ENCODE measurements around the gene ADCY1. TPM values are rescaled to one million over a fixed set of nuclear protein-coding genes. Genes with fewer than 3 reads are reported as not detected.

Gene ADCY1
- polyA plus RNA-seq, 1 donor (not counting 4 experiments of a cell fraction or from before 2014, with no cell fraction given), result 0.54 TPM

- TF ChIP-seq CTCF (optimal IDR thresholded peaks at IDR 0.05 in 1 of 3, IDR thresholded peaks at IDR 0.05 in 1 of 3, conservative IDR thresholded peaks at IDR 0.05 in 1 of 3; ENCODE audit: extremely low read depth in 1 of 3, insufficient read depth in 2 of 3, low read length in 3 of 3) (no peak), EZH2 (IDR thresholded peaks at IDR 0.05; ENCODE audit: low read length) (no peak)
- Histone ChIP-seq H3K36me3 (ENCODE audit: control insufficient read depth in 2 of 2, extremely low read depth in 1 of 2, insufficient read depth in 2 of 2, low read length in 2 of 2) (no peaks in the 10 kb centered on the region), H3K4me1 (ENCODE audit: control insufficient read depth, extremely low read depth, insufficient read depth, low read length) (no peaks in the 10 kb centered on the region), H3K4me2 (ENCODE audit: control insufficient read depth, extremely low read depth, insufficient read depth, low read depth, low read length) (no peak overlapping the region), H4K20me1 (ENCODE audit: control insufficient read depth, extremely low read depth, insufficient read depth, low read length) (no peaks in the 10 kb centered on the region), H3K27me3 (ENCODE audit: control insufficient read depth, extremely low read depth, insufficient read depth, low read length) (peaks cover 21% of the 10 kb centered on the region), H3K79me2 (ENCODE audit: control insufficient read depth, insufficient read depth, low read length) (no peaks in the 10 kb centered on the region), H3K27ac (ENCODE audit: control insufficient read depth, insufficient read depth, low read length) (no peak overlapping the region), H3K9me3 (ENCODE audit: control insufficient read depth, low read depth, low read length) (peaks cover 4% of the 10 kb centered on the region), H3K9me1 (ENCODE audit: control insufficient read depth, extremely low read depth, insufficient read depth, low read length) (no peaks in the 10 kb centered on the region), H3K9ac (ENCODE audit: control insufficient read depth, extremely low read depth, insufficient read depth, low read length) (no peak overlapping the region), H3K4me3 (ENCODE audit: control insufficient read depth in 2 of 3, extremely low read depth in 1 of 3, insufficient read depth in 2 of 3, low read depth in 1 of 3, low read length in 3 of 3) (no peak overlapping the region), H2AFZ (ENCODE audit: control insufficient read depth, low read length) (no peak overlapping the region)
- dilution Hi-C loops (cut with MboI; ENCODE audit: extremely low pct_ligation_motif_present, low sequenced_read_pairs), result no loop called here
- no peak for FAIRE-seq
- DNase-seq (ENCODE audit: low read depth, low spot score), result no peak
Observed at GRCh38 chr7:45563401-45563800, 10.8 kb upstream of the ADCY1 start.

- Histone ChIP-seq H3K79me2 (ENCODE audit: control insufficient read depth, insufficient read depth, low read length) (no peaks in the 10 kb centered on the region), H3K27ac (ENCODE audit: control insufficient read depth, insufficient read depth, low read length) (no peak overlapping the region), H3K4me3 (ENCODE audit: control insufficient read depth in 2 of 3, extremely low read depth in 1 of 3, insufficient read depth in 2 of 3, low read depth in 1 of 3, low read length in 3 of 3) (no peak overlapping the region), H3K4me2 (ENCODE audit: control insufficient read depth, extremely low read depth, insufficient read depth, low read depth, low read length) (no peak overlapping the region), H2AFZ (ENCODE audit: control insufficient read depth, low read length) (no peak overlapping the region), H3K9me3 (ENCODE audit: control insufficient read depth, low read depth, low read length) (peaks cover 4% of the 10 kb centered on the region), H3K36me3 (ENCODE audit: control insufficient read depth in 2 of 2, extremely low read depth in 1 of 2, insufficient read depth in 2 of 2, low read length in 2 of 2) (no peaks in the 10 kb centered on the region), H3K4me1 (ENCODE audit: control insufficient read depth, extremely low read depth, insufficient read depth, low read length) (no peaks in the 10 kb centered on the region), H4K20me1 (ENCODE audit: control insufficient read depth, extremely low read depth, insufficient read depth, low read length) (no peaks in the 10 kb centered on the region), H3K27me3 (ENCODE audit: control insufficient read depth, extremely low read depth, insufficient read depth, low read length) (peaks cover 21% of the 10 kb centered on the region), H3K9ac (ENCODE audit: control insufficient read depth, extremely low read depth, insufficient read depth, low read length) (no peak overlapping the region), H3K9me1 (ENCODE audit: control insufficient read depth, extremely low read depth, insufficient read depth, low read length) (no peaks in the 10 kb centered on the region)
- no peak for TF ChIP-seq EZH2 (IDR thresholded peaks at IDR 0.05; ENCODE audit: low read length)
- no peak for TF ChIP-seq CTCF (optimal IDR thresholded peaks at IDR 0.05 in 1 of 3, IDR thresholded peaks at IDR 0.05 in 1 of 3, conservative IDR thresholded peaks at IDR 0.05 in 1 of 3; ENCODE audit: extremely low read depth in 1 of 3, insufficient read depth in 2 of 3, low read length in 3 of 3)
- DNase-seq (ENCODE audit: low read depth, low spot score), result no peak
- FAIRE-seq, result no peak
- dilution Hi-C loops (cut with MboI; ENCODE audit: extremely low pct_ligation_motif_present, low sequenced_read_pairs), result no loop called here
Observed at GRCh38 chr7:45563941-45564461, 10.2 kb upstream of the ADCY1 start.
